ENCODE measurements around the gene MBNL1. TPM values are rescaled to one million over a fixed set of nuclear protein-coding genes. Genes with fewer than 3 reads are reported as not detected.

The MBNL1 gene
- total RNA-seq, 1 donor from 2014 or later = 172 TPM

GRCh38 chr3:152308475-152308844 is 39.7 kb downstream of the MBNL1 start:
- no peak overlapping the region for H3K4me3 ChIP-seq
- no peaks in the 10 kb centered on the region for H3K27me3 ChIP-seq (ENCODE audit: low read depth)
- H3K9me3 ChIP-seq (replicated peaks) = no peaks in the 10 kb centered on the region
- DNase-seq = no peak
- TF ChIP-seq, protein P1, sequence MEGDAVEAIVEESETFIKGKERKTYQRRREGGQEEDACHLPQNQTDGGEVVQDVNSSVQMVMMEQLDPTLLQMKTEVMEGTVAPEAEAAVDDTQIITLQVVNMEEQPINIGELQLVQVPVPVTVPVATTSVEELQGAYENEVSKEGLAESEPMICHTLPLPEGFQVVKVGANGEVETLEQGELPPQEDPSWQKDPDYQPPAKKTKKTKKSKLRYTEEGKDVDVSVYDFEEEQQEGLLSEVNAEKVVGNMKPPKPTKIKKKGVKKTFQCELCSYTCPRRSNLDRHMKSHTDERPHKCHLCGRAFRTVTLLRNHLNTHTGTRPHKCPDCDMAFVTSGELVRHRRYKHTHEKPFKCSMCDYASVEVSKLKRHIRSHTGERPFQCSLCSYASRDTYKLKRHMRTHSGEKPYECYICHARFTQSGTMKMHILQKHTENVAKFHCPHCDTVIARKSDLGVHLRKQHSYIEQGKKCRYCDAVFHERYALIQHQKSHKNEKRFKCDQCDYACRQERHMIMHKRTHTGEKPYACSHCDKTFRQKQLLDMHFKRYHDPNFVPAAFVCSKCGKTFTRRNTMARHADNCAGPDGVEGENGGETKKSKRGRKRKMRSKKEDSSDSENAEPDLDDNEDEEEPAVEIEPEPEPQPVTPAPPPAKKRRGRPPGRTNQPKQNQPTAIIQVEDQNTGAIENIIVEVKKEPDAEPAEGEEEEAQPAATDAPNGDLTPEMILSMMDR (IDR thresholded peaks at IDR 0.05; ENCODE audit: borderline replicate concordance) = no peak
- peaks cover 80% of the 10 kb centered on the region for H3K4me1 ChIP-seq
- intact Hi-C loops (cut with micrococcal nuclease) = no loop called here
- H3K27ac ChIP-seq (replicated peaks) = peak overlapping the region; percentile 87
- peaks cover 7% of the 10 kb centered on the region for H3K36me3 ChIP-seq

GRCh38 chr3:152309031-152309430 is 40.3 kb downstream of the MBNL1 start:
- H3K36me3 ChIP-seq = peaks cover 7% of the 10 kb centered on the region
- TF ChIP-seq, protein P1 (IDR thresholded peaks at IDR 0.05; ENCODE audit: borderline replicate concordance) = no peak
- peak overlapping the region; percentile 87 for H3K27ac ChIP-seq (replicated peaks)
- intact Hi-C loops (cut with micrococcal nuclease) = no loop called here
- no peak overlapping the region for H3K4me3 ChIP-seq
- H3K27me3 ChIP-seq (ENCODE audit: low read depth) = no peaks in the 10 kb centered on the region
- no peak for DNase-seq
- H3K9me3 ChIP-seq (replicated peaks) = no peaks in the 10 kb centered on the region
- H3K4me1 ChIP-seq = peaks cover 79% of the 10 kb centered on the region

DNA sequence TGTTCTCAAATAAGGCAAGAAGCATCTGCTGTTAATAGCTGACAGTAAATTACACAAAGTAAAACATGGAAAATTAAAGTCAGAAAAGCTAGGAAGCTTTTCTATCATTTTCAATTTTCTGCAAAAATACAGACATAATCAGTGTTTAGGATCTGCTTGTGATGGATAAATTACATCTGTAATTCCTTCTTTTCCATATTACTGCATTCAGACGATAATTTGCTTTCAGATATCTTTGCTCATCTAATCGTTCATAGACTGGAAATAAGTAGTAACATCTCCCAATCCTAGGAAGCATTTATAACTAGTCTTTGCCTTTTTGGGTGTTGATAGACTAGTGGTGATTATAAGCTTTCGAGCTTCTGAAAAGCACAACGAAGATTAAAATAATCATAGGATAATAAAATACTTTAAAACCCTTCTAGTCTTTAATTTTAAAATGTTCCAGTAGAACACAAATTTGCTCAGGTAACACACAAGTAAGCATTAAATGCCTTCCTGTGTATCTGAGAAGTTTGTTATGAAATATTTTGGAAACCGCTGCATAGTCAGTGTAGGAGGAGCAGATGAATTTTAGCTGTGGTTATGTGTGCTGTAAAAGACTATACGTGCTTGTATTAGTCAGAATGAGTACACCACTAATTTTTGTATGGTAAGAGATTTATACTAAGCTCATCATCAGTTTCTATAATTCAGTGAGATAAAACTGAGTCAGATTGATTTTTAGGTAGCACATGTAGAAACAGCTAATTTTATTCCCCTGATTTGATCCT is 41.0 kb downstream of the MBNL1 start:
- peak overlapping the region; percentile 87 for H3K27ac ChIP-seq (replicated peaks)
- no peak overlapping the region for H3K4me3 ChIP-seq
- peaks cover 79% of the 10 kb centered on the region for H3K4me1 ChIP-seq
- TF ChIP-seq, protein P1 (IDR thresholded peaks at IDR 0.05; ENCODE audit: borderline replicate concordance) = no peak
- intact Hi-C loops (cut with micrococcal nuclease) = no loop called here
- H3K36me3 ChIP-seq = peaks cover 7% of the 10 kb centered on the region
- DNase-seq = no peak
- no peaks in the 10 kb centered on the region for H3K27me3 ChIP-seq (ENCODE audit: low read depth)
- H3K9me3 ChIP-seq (replicated peaks) = no peaks in the 10 kb centered on the region

- Histone ChIP-seq H3K27me3 (ENCODE audit: low read depth) (no peaks in the 10 kb centered on the region), H3K36me3 (no peaks in the 10 kb centered on the region), H3K4me3 (no peak overlapping the region), H3K27ac (replicated peaks) (peak overlapping the region; percentile 76), H3K9me3 (replicated peaks) (no peaks in the 10 kb centered on the region), H3K4me1 (peaks cover 79% of the 10 kb centered on the region)
- DNase-seq = no peak
- TF ChIP-seq, protein P1 (IDR thresholded peaks at IDR 0.05; ENCODE audit: borderline replicate concordance) = no peak
- intact Hi-C loops (cut with micrococcal nuclease) = no loop called here
Measured at GRCh38 chr3:152313430-152313829, 44.7 kb downstream of the MBNL1 start.

GRCh38 chr3:152313914-152314313 is 45.2 kb downstream of the MBNL1 start:
- intact Hi-C loops (cut with micrococcal nuclease) = no loop called here
- Histone ChIP-seq H3K27me3 (ENCODE audit: low read depth) (no peaks in the 10 kb centered on the region), H3K4me3 (no peak overlapping the region), H3K36me3 (no peaks in the 10 kb centered on the region), H3K9me3 (replicated peaks) (no peaks in the 10 kb centered on the region), H3K27ac (replicated peaks) (peak overlapping the region; percentile 76), H3K4me1 (peaks cover 79% of the 10 kb centered on the region)
- DNase-seq = no peak
- TF ChIP-seq, protein P1 (IDR thresholded peaks at IDR 0.05; ENCODE audit: borderline replicate concordance) = no peak
